Stimulated activated CD8-positive, alpha-beta memory T cell treated with anti-CD3 and anti-CD28 coated beads, Interleukin-7, amount 100 ng/mL, for 1 hour (primary cell): Measurements from ENCODE around the gene SPSB4.
"Not testable (repeated sequence)": the region's sequence is repeated elsewhere in the genome, so short reads cannot be mapped to it uniquely, and the experiment has no call there.

ENCODE experiments used
- DNase-seq, 2 donors: peaks; one replicate each; pipeline ENCODE4 v3.0.0-alpha.2; 2020; ENCODE audit warnings: low read depth in 2 of 2

SPSB4 gene

DNA sequence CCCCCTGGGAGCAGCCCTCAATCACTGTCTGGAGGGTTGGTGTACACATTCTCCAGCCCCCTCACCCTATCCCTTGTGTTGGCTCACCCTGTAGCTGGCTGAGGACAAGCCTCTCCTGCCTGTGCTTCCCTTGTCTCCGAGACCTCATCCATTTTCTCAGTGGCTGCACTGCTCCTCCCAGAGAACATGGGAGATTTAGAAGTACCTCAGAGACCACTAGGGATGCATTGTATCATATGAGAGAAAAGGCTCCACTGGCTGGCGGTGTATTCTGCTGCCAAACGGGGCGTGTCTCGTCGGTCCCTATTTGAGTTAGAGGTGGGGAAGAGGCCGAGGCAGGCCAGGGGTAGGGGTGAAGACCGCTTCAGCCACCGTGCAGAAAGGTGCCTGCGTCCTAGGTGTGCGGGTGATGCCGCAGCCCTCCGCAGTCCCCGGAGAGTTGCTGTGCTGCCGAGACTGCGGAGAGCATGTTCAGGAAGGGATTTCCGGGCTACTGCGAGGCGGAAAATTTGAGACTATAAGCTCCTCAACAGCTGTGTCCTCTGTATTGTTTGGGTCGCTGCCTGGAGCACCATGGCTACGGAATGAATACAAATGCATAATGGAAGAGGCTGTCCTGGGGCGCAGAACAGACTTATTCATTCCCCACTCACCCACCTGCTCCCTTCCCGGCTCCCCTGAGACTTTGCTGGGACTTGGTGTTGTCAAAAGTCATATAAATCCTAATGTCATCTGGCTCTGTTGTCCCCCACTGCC lies 43.8 kb downstream of the SPSB4 start:
- no peak for DNase-seq

DNA sequence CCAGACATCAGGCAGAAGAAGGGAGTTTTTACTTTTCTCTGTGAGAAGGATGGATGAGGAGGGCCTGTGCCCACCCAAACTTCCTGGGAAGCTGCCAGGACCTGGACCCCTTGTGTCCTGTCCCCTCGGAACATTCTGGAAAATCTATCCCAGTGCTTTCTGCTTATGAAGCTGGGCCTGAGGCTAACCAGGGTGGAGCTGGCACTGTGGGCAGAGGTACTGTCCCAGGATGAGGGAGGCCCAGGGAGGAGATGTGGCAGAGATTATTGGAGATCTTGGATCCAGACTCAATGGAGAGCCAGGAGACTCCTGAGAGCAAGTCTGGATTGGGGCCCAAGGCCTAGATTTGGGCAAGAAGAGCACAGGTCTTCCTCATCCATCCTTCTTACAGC lies 44.4 kb downstream of the SPSB4 start:
- DNase-seq = no peak

DNA sequence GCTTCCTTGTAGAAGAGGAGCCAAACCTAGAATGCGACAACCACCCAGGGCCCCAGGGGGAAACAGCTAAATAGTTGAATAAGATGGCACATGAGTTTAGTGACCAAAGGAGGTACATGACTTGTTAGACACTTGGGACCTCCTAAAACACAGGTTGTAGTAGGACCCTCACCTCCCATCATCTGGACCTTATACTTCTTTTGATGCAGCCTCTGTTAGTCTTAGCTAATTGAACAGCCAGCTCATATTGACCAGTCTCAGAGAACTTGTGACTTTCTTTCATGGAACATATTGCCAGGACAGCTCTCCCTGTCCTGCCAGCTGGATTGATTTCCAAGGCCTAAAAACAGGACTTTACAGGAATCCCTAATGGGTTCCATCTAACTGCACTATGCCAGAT lies 45.0 kb downstream of the SPSB4 start:
- DNase-seq = no peak

DNA sequence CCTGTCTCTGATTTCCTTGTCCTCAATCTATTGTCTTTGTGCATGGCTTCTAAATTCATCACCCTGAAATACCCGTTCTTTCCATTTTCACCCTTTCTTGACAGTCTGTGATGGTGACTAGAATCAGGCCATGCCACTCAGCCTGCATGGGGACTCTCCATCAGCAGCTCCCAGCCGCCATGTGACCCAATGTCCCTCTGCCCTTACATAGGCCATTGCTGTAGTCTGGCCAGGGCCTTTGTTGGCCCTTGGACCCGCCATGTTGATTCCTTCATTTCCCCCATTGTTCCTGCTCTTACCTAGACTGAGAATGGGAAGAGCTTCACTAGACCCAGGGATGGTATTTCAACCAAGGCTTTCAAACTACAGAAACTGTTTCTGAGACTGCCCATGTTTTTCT lies 45.8 kb downstream of the SPSB4 start:
- DNase-seq = no peak

DNA sequence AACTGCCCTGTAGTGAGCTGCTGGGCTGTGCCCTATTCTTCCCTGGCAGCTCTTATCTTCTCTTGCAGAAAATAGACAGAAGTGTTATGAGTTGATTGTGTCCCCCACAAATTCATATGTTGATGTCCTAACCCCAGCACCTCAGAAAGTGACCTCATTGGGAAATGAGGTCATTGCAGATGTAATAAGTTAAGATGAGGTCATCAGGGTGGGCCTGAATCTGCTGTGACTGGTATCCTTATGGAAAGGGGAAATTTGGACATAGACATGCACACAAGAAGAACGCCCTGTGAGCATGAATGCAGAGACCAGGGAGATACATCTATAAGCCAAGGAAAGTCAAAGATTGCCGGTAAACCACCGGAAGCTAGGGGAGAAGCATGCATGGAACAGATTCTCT lies 49.0 kb downstream of the SPSB4 start:
- no peak for DNase-seq

DNA sequence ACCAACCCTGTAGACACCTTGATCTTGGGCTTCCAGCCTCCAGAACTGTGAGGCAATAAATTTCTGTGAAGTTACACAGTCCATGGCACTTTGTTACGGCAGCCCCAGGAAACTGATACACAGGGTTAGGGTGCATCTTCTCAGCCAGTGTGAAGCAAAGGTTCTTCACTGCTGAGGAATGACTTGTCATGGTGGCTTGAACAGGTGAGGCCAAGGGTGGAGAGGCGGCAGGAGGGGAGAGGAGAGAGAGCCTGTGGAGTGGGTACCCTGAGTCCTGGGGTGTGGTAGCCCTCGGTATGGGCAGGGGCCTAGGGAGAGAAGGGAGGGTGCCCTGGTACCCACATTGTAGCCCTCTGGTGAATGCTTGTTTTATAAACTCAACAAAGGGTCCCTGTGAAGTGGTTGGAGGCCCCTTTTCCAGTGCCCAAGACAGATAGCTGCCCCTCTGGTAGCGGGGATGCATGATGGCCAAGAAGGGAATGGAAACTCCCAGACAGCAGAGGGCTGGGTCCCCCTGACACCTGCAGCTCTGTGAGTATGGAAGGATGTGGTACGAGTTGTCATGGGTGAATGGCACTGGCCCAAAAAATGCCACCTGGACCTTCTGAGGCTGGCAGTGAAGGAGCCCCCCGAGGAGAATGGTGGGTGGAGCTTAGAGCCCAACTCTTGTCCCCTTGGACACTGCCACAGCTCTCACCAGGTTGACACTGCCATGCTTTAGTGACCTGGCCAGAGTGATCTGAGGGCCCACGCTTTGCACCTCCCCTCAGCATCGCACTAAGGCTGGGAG lies 49.6 kb downstream of the SPSB4 start:
- no peak for DNase-seq

DNA sequence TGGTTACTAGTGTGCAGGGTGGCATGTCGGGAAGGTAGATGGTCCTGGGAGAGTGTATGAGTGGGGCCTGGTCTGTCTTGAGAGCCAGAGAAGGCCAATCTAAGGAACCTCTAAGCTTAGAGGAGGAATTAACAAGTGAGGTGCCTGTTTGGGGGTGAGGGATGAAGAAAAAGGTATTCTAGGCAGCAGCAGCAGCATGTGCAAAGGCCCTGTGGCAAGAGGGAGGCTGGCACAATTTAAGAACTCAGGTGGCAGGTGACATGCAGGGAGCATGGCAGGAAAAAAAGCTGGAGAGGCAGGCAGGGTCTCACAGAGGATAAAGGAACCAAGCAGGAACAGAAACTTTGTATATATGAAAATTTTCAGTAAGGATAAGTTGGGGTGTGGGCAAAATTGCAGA lies 51.2 kb downstream of the SPSB4 start:
- DNase-seq = no peak

DNA sequence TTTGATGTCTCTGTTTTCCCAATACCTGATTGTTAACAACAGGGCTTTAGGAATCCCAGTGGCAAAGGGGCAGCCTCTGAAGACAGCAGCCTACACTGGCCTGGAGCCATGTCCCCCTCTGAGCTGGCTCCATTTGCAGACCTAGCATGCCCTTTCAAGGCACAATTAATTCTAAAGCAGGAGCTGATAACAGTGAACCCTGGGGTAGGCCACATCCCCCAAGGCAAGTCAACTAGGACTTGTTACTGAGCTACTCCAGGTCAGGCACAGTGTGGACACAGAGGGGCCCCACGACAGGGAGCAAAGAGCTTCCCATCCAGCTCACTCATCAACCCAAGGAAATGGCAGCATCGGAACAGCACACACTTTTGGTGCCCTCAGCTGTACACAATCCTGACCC lies 51.9 kb downstream of the SPSB4 start:
- DNase-seq = no peak

DNA sequence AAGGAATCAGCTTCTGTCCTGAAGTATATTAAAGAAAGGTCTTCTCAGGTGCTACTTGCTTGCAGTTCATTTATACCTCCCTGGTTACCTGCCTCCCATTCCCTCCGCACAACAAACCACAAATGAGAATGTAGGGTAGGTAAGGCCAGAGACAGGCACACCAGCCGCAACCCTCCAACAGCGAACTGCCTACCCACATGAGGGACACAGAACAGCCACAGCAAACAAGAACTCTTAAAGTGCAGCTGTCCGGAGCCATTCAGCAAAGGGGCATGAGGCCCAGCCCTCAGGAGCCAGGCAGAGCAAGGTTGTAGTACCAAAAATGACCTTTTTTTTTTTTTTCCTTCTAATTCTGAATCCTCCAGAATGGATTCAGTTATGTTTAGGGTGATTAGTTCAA lies 52.4 kb downstream of the SPSB4 start:
- no peak for DNase-seq

DNA sequence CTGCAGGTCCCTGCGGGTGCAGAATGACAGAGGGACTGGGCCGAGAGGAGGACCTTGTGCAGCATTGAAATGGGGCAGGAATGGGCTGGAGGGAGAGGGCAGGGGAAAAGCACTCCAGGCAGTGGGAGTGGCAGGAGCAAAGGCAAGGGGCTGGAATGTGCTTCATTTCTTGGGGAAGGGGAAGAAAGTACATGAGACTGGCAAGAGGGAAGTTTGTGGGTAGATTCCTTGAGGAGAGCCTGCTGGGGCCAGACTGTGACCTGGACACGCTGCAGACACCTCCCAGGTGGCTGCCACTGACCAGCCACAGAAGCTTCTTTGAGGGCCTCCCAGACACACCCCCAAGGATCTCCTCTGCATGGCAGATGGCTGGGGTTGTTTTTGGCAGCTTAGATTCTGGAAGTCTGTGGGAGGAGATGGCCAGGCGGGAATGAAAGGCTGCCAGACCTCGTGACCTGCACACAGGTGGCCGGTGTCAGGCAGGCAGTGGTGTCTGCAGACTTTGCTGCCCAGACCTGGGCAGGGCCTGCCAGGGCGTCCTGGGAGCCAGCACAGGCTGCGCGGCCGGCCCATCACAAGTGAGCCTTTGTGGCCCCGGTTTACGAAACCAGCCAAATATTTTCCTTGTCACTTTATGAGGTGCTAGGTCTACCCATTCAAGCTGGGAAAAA lies 53.1 kb downstream of the SPSB4 start:
- DNase-seq = no peak

DNA sequence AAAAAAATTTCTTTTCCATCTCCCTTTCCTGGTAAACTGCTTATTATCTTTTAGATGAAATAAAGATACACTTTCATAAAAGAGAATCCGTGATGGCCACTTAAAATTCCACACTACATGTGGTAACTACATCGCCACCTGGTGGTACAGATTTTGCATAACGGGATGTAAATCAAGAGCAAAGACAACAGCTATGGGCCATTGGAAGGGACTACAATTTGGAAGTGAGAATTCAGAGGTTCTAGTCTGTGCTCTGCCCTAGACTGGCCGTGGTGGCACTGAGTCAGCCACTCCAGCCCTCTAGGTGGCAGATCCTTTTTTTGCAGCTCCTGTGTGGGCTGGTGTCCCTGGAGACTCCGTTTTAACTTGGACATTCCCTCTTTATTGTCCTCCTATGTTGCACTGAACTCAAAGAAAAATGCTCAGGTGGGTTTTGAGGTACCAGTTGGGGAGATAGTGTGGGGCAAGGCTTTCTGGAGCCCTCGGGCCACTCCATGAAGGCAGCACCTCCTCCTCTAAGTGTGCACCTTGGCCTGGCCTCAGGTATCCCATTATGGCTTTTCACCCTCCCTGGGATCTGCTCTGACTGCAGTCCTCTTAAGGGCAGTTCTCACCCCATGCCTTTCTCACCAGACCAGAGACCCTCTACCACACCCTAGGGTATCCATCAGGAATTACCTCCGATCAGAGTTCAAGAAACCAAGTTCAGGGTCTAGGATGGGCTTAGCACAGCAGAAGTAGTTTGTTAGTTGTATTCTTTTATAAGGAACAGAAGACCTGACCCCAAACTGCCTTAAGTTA lies 54.9 kb downstream of the SPSB4 start:
- DNase-seq = peak in 1 of 2 donors; percentile 25

DNA sequence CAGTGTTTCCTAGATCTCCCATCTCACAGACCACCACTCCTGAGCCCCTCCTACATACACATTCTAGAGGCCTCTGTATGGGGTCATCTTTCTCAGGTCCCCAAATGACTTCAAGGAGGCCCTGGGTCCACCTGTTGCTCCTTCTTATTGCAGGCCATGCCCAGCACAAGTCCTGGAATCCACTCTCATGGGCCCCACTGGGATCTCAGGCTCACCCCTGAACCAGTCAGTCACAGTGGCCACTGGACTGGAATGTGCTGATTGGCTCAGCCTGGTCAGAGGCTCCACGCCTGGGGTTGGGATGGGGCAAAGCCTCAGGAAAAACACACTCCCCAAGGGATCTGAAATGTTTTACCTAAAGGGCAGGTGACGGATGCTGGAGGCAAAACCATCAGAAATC lies 55.7 kb downstream of the SPSB4 start:
- no peak for DNase-seq

DNA sequence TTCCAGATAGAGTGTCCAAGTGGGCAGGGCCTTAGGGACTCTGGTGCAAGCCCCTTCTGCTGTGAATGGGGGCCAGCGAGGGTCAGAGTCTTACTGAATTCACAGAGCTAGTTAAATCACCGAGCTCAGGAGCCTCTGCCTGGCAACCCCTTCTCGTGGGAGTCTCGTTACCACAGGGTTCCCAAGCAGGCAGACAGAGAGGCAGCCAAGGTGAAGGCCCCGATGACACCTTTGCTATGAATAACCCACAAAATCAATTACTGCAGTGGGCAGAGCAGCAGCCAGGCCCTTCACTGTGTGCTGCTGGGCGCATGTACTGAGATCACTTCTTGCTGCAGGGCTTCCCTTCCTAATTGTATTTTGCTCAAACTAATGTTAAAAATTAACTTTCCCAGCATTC lies 56.9 kb downstream of the SPSB4 start:
- DNase-seq = no peak

DNA sequence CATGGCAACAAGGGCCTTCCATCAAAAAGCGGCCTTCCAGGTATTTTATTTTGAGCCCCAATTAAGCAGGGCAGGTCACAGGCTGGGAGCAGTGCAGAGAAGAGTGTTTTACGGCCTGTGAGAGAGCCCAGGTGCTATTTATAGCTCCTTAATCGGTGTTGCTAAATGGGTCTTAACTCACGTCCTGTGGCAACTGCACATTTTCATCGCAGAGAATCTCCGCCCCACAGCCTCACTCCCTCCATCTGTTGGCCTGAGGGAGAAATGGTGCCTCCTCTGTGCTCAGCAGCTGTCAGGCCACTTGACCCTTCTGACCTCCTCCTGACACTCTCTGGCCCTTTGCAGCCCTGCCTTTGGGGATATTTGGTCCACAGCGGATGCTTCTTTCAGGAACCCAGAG lies 58.6 kb downstream of the SPSB4 start:
- DNase-seq = no peak

DNA sequence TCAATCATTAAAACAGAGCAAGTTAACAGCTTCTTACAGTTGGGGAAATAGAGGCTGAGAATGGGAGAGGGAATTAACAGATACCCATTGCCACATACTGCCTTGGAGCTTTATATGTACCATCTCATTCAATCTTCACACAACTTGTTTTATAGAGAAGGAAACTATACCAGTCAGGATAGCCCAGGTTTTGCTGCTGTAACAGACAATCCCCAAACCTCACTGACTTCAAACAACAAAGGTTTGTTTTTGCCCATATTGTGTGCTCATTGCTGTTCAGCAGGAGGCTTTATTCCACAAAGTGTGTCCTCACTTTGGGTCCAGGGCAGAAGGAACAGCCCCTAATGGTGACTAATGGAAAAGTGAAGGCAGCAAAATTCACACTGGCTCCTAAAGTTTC lies 59.2 kb downstream of the SPSB4 start:
- no peak for DNase-seq

DNA sequence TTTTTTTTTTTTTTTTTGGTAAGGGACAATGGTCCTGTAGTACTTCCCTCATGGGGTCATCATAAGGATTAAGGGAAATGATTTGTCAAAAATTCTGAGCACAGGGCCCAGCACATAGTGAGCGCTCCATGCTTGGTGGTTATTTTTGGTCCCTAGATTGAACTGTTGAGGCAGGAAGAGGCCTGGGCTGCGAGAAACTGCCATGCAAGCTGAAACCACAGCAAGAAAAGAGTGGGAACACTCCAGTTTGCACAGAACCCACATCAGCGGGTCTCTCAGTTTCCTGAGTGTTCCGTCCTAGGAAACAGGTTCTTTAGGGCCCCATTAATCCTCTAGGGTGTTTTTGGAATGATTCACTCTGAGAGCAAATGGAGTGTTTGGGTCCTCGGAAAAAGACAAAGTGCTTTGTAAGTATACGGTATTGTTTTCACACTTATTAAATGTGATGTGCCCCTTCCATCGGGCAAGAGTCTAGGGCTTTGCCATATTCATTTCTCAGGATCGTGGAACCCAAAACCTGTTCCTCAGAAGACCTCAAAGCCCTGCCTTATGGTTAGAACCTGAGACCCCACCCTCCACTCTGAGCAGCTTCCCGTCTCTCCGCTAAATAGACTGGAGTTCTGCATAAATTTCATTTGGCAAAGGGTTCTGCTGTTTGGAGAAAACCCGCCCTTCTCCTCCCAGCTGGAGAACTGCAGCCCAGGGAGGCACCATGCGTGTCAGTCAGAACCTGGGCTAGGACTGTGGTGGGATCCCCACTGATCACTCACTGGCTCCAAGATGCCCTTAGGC lies 60.4 kb downstream of the SPSB4 start:
- DNase-seq = no peak

DNA sequence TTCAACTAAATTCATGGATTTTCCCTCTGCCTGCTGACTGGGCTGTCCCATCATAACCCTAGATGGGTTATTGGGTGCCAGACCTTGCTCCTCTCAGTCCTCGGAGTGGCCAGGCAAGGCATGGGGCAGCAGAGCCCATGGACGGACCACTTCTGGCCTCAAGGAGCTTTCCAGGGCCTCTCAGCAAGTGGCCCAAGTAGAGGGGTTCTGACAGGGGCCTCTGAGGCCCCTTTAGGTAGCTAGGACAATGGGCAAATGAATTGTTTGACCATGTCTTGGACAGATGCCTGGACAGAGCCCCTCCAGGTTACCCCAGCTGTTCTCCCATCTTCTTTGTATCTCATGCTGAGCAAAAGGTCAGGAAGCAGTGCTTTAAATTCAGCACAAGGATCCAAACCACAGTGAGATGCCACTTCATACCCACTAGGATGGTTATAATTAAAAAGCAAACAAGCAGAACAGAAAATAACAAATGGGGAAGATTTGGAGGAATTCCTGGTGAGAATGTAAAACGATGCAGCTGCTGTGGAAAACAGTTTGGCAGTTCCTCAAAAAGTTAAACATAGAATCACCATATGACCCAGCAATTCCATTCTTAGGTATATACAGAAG lies 61.6 kb downstream of the SPSB4 start:
- DNase-seq = no peak

DNA sequence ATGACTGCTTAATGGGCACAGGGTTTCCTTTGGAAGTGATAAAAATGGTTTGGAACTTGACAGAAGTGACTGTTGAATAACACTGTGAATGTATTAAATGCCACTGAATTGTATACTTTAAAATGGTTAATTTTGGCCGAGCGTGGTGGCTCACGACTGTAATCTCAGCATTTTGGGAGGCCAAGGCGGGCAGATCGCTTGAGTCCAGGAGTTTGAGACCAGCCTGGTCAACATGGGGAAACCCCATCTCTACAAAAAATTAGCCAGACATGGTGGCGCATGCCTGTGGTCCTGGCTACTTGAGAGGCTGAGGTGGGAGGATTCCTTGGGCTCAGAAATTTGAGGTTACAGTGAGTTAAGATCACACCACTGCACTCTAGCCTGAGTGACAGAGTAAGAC lies 62.5 kb downstream of the SPSB4 start:
- DNase-seq = not testable (repeated sequence)

DNA sequence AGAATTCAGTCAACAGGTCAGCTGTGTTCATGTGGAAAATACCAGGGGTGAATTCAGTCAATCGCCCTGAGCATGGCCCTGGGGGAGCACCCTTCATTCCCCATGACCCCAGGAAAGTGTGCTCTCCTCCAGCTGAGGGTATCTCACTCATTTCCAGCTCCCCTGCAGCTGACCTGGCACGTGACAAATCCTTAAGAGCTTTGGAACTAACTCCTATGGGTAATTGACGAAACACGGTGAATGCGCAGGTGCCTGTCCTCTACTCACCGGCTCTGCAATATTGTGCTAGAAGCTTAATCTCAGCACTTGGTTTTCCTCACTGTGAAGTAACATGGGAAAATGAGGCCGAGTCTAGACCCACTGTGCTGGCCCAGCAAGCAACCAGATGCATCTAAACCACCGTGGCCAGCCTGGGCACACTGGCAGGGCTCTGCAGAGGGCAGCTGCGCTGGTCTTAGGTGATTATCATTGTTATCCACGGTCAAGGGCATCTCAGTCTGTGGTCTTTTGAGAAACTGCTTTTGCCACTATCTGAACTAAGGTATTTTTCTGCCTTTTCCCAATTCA lies 63.1 kb downstream of the SPSB4 start:
- DNase-seq = no peak

DNA sequence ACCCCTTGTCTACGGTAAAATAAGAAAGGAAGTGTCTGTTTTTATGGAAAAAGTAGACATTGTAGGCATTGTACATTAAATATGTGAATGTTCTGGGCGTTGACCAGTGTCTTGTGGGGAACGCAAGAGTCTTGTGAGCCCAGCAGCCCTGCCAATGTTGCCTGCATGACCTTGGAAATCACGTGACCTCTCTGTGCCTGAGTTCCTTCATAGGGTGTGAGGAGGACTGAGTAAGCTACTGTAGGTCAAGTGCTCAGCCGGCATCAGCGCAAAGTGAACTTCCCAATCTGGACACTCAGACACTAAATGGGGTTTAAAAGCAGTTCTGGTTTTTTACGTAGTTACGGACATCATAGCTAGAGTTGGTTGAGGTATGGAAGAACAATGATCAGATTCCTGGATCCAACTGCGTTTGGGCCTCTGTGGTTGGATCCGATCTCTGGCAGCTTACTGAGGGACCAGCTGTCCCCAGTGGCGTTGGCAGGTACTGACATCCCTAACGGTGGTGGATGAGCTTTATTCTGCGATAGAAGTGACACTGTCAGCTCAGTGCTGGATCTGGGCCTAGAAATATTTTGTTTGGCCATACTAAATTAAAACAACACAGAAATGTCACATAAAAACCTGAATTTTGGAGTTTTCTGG lies 63.8 kb downstream of the SPSB4 start:
- no peak for DNase-seq
